Nephron (organoid): Measurements from ENCODE around the gene FAM131C.
"Not testable (repeated sequence)": the region's sequence is repeated elsewhere in the genome, so short reads cannot be mapped to it uniquely, and the experiment has no call there.

Experiments
- H3K27ac Mint-ChIP-seq, 3 experiments: 2 replicates each; pipeline ENCODE4 v1.8.0; 2020; ENCODE audit warnings: mixed read lengths in 3 of 3, mild to moderate bottlenecking in 2 of 3, moderate library complexity in 1 of 3
- H3K27me3 Mint-ChIP-seq: 2 replicates; pipeline ENCODE4 v1.8.0; 2021; ENCODE audit warnings: low read depth, mild to moderate bottlenecking, moderate library complexity, mixed read lengths
- H3K36me3 Mint-ChIP-seq: 2 replicates; pipeline ENCODE4 v1.8.0; 2020; ENCODE audit warnings: low read depth, mixed read lengths
- H3K4me1 Mint-ChIP-seq: 2 replicates; pipeline ENCODE4 v1.8.0; 2020; ENCODE audit warnings: mixed read lengths
- H3K4me3 Mint-ChIP-seq, 3 experiments: 2 replicates each; pipeline ENCODE4 v1.8.0; 2020; ENCODE audit warnings: mild to moderate bottlenecking in 3 of 3, mixed read lengths in 3 of 3, moderate library complexity in 2 of 3
- H3K9me3 Mint-ChIP-seq: 2 replicates; pipeline ENCODE4 v1.8.0; 2020; ENCODE audit warnings: mixed read lengths
- TF ChIP-seq, protein P1 (sequence below), 3 experiments: fragments of 200-600 bp; sonication (generic); IDR thresholded peaks; one replicate each; pipeline ENCODE4 v1.5.0; 2021; ENCODE audit warnings: antibody characterized with exemption in 3 of 3; ENCODE audit not compliant: unreplicated experiment in 3 of 3

The FAM131C gene

DNA sequence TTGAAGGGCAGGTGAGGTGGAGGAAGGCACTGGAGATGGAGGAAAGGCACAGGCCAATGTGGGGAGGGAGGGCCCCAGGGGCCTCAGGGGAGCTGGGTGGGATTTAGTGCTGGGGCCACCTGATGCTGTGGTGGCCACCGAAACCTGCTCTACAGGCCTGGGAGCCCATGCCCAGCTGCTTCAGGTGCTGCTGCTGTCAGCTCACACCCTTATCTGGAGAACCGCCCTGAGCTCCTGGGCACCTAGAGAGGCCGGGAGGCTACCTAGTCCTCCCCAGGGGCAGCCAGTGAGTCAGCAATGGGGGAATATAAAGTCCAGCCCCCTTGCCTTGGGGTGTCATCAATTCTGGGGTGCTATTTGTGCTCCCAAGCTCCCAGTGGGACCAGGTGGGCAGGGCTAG, 12.2 kb downstream of the FAM131C start:
- TF ChIP-seq, protein P1, sequence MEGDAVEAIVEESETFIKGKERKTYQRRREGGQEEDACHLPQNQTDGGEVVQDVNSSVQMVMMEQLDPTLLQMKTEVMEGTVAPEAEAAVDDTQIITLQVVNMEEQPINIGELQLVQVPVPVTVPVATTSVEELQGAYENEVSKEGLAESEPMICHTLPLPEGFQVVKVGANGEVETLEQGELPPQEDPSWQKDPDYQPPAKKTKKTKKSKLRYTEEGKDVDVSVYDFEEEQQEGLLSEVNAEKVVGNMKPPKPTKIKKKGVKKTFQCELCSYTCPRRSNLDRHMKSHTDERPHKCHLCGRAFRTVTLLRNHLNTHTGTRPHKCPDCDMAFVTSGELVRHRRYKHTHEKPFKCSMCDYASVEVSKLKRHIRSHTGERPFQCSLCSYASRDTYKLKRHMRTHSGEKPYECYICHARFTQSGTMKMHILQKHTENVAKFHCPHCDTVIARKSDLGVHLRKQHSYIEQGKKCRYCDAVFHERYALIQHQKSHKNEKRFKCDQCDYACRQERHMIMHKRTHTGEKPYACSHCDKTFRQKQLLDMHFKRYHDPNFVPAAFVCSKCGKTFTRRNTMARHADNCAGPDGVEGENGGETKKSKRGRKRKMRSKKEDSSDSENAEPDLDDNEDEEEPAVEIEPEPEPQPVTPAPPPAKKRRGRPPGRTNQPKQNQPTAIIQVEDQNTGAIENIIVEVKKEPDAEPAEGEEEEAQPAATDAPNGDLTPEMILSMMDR (IDR thresholded peaks at IDR 0.05; ENCODE audit: unreplicated experiment in 3 of 3), result no peak
- no peaks in the 10 kb centered on the region for H3K36me3 Mint-ChIP-seq
- peaks cover 31% of the 10 kb centered on the region for H3K27me3 Mint-ChIP-seq
- H3K9me3 Mint-ChIP-seq, result no peaks in the 10 kb centered on the region
- H3K4me1 Mint-ChIP-seq, result peaks cover 4% of the 10 kb centered on the region
- no peak overlapping the region for H3K27ac Mint-ChIP-seq
- H3K4me3 Mint-ChIP-seq, result no peak overlapping the region

DNA sequence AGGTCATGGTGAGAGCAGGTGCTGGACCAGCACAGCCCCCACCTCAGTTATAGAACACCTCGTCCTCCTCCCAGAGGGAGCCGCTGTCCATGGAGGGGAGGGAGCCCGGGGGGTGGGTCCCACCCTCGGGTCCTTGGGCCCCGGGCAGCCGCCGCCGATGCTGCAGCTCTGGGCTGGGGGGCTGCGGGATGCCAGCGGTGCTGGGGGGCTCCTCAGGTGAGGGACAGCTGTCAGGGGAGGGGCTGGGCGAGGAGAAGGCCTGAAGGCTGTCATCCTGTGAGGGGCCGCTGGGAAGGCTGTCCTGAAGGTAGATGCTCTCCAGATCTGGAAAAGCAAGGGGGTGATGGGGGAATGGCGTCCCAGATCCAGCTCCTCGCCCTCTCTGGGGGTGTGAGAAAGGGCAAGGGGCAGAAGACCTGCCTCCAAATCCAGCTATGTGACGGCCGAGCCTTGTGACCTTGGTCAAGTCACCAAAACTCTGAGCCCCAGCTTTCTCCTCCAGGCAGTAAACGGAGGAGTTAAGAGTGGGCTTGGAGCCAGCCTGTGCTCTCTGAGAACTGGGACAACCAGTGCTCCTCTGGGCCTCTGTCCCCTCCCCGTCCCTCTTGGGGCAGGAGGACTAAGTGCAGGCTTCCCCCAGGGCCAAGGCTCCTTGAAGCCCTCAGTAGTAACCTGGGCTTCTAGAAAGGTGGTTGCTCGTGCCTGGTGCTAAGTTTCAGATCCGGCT, 14.9 kb downstream of the FAM131C start:
- not testable (repeated sequence) for H3K27ac Mint-ChIP-seq

DNA sequence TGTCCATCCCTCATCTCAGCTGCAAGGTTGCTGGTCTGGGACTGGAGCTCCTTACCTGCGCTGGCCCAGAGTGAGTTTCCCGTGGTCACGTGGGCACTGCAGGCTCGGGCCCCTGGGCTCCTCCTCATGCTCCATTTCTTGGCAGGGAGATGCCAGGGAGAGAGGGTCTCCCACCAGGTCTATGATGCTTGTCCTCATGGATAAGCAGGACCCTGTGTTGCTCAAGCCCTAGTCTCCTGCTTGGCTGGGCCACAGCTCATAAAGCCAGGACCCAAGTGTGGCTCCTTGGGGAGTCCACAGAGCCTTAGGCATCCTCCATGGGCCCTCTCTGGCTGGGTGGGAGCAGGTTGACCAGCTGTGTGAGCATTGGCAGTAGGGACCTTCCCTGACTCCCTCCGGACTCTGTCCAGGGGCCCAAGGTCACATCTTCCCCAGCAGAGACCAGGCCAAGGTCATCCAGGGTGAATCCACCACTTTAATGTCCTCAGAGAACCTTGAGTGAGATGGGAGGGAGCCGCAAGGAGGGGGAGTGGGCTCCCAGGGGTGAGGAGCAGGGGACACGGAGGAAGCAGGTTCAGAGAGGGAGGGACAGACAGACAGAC, 16.0 kb downstream of the FAM131C start:
- H3K27me3 Mint-ChIP-seq, result peaks cover 16% of the 10 kb centered on the region
- H3K36me3 Mint-ChIP-seq, H3K4me3 Mint-ChIP-seq, H3K9me3 Mint-ChIP-seq, H3K27ac Mint-ChIP-seq, H3K4me1 Mint-ChIP-seq: not testable (repeated sequence)

More for the DNA sequence above, 14.9 kb downstream of the FAM131C start:
- peaks cover 14% of the 10 kb centered on the region for H3K27me3 Mint-ChIP-seq
- H3K4me3 Mint-ChIP-seq, H3K4me1 Mint-ChIP-seq, H3K9me3 Mint-ChIP-seq, H3K36me3 Mint-ChIP-seq: not testable (repeated sequence)

DNA sequence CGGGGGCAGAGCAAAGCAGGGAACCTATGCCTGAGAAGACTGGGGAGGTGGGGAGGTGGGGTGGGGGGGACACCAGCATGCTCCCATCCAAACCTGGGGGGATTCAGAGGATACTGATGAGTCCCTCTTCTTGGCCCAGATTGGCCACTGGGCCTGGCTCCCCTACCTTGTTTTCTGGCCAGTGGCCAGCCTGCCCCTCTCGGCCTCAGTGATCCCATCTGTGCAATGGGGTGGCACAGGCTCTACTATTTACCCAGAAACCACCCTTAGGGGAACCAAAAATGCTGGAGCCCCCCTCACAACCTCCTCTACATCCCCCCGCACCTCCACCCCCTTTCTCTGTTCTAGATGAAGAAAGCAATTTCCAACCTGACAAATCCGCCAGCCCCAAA, 16.9 kb downstream of the FAM131C start:
- H3K4me3 Mint-ChIP-seq, H3K9me3 Mint-ChIP-seq, H3K36me3 Mint-ChIP-seq, H3K4me1 Mint-ChIP-seq: not testable (repeated sequence)
- Mint-ChIP-seq H3K27me3 (peaks cover 11% of the 10 kb centered on the region), H3K27ac (peak overlapping the region in 1 of 3 experiments; percentile 30)

DNA sequence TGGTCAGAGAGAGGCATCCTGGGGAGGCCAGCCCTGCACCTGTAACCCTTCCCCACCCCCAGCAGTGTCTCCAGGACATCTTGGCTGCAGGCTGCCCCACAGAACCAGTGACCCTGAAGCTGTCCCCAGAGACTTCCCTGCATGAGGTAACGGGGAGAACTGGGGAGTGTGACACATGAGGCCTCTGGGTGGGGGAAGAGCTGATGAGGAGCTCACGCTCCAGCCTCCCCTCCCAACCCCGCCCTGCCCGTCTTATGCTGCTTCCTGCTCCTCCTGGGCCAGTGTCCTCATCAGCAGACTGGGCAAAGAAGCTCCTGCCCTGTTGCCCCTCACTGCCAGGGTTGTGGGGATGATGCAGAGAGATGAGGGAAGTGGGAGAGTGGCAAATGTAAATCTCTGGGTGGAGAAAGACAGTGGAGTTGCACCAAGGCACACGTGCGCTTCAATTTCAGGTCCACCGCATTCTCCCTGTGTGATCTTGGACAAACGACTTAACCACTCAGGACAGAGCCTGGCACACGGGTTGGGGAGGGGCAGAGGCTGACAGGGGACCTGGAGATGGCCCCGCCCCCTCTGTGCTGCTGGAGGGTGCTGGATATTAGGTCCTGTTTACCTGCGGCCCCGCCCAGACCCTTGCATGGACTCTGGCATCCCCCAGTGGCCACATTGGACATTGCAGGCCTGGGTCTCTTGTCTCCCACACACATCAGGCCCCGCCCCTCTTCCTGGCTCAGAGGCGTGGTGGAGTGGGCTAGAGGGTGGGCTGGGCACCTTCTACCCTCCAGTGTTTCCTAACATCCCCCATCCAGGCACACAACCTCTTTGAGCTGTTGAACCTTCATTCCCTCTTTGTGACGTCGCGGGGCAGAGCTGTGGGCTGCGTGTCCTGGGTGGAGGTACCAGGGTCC, 17.6 kb downstream of the FAM131C start:
- no peaks in the 10 kb centered on the region for H3K36me3 Mint-ChIP-seq
- H3K9me3 Mint-ChIP-seq, result no peaks in the 10 kb centered on the region
- H3K4me3 Mint-ChIP-seq, result no peak overlapping the region
- TF ChIP-seq, protein P1 (IDR thresholded peaks at IDR 0.05; ENCODE audit: unreplicated experiment in 3 of 3), result peak; percentile 90 to 96 (median 92)
- H3K4me1 Mint-ChIP-seq, result no peaks in the 10 kb centered on the region
- peak overlapping the region in 1 of 3 experiments; percentile 30 for H3K27ac Mint-ChIP-seq
- peaks cover 11% of the 10 kb centered on the region for H3K27me3 Mint-ChIP-seq

DNA sequence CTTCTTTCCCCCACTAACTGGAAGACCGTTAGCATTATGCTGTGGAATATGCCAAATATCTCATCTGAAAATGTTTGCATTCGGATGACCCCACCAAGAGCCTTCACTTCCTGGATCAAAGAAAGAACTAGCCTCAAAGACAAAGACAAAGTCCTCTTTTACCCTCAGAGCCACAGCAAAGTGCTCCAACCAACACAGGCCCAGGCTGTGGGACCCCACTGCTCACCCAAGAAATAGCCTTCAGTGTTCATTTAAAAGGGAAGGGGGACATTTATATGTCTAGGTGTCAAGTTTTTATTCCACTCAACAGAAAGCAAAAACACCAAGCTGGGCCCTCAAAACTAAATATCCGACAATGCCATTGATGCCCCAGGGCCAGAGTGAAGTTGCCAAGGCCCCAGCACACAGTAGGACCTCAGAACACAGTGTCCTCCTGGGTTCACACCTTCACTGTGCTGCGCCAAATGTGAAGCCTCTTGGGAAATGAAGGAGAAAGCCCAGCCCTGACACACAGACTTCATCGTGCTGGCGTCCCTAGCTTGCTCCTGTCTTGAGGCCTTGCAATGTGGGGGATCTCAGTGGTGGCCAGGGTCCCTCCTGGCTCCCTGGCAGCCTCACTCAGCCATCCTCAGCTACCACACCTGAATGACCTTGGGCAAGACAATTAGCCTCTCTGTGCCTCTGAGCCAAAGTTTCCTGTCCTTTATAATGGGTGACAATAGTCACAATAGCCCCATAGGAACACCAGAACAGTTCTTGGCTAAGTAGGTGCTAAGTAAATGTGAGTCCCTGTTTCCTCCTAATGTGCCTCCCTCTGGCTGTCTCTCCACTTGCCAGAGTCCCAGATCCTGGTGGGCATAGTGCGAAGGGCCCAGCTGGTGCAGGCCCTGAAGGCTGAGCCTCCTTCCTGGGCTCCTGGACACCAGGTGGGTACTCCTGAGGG, 18.6 kb downstream of the FAM131C start:
- TF ChIP-seq, protein P1 (IDR thresholded peaks at IDR 0.05; ENCODE audit: unreplicated experiment in 3 of 3), result no peak
- Mint-ChIP-seq H3K9me3 (no peaks in the 10 kb centered on the region), H3K4me1 (no peaks in the 10 kb centered on the region), H3K27ac (no peak overlapping the region), H3K4me3 (no peak overlapping the region), H3K27me3 (peaks cover 5% of the 10 kb centered on the region), H3K36me3 (no peaks in the 10 kb centered on the region)
